Measurements from ENCODE around the gene LCAT. TPM values are rescaled to one million over a fixed set of nuclear protein-coding genes. Genes with fewer than 3 reads are reported as not detected.

Gene LCAT
- total RNA-seq, 4 donors from 2014 or later: 13.9 to 43.1 (median 22.0) TPM

- intact Hi-C loops (cut with DNase I): no loop called here
- Histone ChIP-seq H3K27ac (replicated peaks in 1 of 4) (peak within 1 kb of the TSS; percentile 86 to 93 (median 92)), H3K4me1 (peaks cover 19 to 42% (median 35%) of the 10 kb centered on the region in 4 donors), H3K27me3 (no peaks in the 10 kb centered on the region), H3K9me3 (no peaks in the 10 kb centered on the region), H3K4me3 (peak within 1 kb of the TSS; percentile 73 to 96 (median 88)), H3K36me3 (peaks cover 5 to 51% (median 33%) of the 10 kb centered on the region in 4 donors)
- WGBS: under 1% methylated on average over 32 of the region's 54 CpGs
- TF ChIP-seq CTCF (IDR thresholded peaks at IDR 0.05) (no peak), EP300 (IDR thresholded peaks at IDR 0.05) (no peak), POLR2AphosphoS5 (IDR thresholded peaks at IDR 0.05) (peak; percentile 51 to 71), POLR2A (IDR thresholded peaks at IDR 0.05; ENCODE audit: low read depth) (no peak)
- no peak for DNase-seq (ENCODE audit: extremely low spot score)
These were observed 7.6 kb downstream of the LCAT start, which contains the start of gene PSMB10 for GRCh38 chr16:67936124-67936879. TSS of gene PSMB10 (minus strand) at chr16:67936850. CDS start at chr16:67936749, 101 bp downstream.

- Histone ChIP-seq H3K27ac (replicated peaks in 1 of 4) (peak overlapping the region; percentile 86 to 93 (median 92)), H3K4me1 (peaks cover 19 to 41% (median 35%) of the 10 kb centered on the region in 4 donors), H3K27me3 (no peaks in the 10 kb centered on the region), H3K9me3 (no peaks in the 10 kb centered on the region), H3K4me3 (peak overlapping the region; percentile 73 to 96 (median 88)), H3K36me3 (peaks cover 8 to 46% (median 37%) of the 10 kb centered on the region in 4 donors)
- peak; percentile 97 for DNase-seq (ENCODE audit: extremely low spot score)
- intact Hi-C loops (cut with DNase I): no loop called here
- 2% methylated on average over 19 of the region's 55 CpGs for WGBS
- peak; percentile 27 for TF ChIP-seq POLR2A (IDR thresholded peaks at IDR 0.05; ENCODE audit: low read depth)
- TF ChIP-seq EP300 (IDR thresholded peaks at IDR 0.05): no peak
- TF ChIP-seq POLR2AphosphoS5 (IDR thresholded peaks at IDR 0.05): peak; percentile 90 to 93
- TF ChIP-seq CTCF (IDR thresholded peaks at IDR 0.05): no peak
These were observed 8.4 kb downstream of the LCAT start for GRCh38 chr16:67935402-67936123.

GRCh38 chr16:67935101-67935401 lies 8.9 kb downstream of the LCAT start:
- no peak for DNase-seq (ENCODE audit: extremely low spot score)
- H3K9me3 ChIP-seq: no peaks in the 10 kb centered on the region
- no peaks in the 10 kb centered on the region for H3K27me3 ChIP-seq
- intact Hi-C loops (cut with DNase I): no loop called here
- peaks cover 8 to 46% (median 38%) of the 10 kb centered on the region in 4 donors for H3K36me3 ChIP-seq
- H3K27ac ChIP-seq (replicated peaks in 1 of 4): peak overlapping the region; percentile 86 to 93 (median 92)
- TF ChIP-seq CTCF (IDR thresholded peaks at IDR 0.05) (no peak), POLR2AphosphoS5 (IDR thresholded peaks at IDR 0.05) (no peak), POLR2A (IDR thresholded peaks at IDR 0.05; ENCODE audit: low read depth) (no peak), EP300 (IDR thresholded peaks at IDR 0.05) (no peak)
- peaks cover 19 to 37% (median 32%) of the 10 kb centered on the region in 4 donors for H3K4me1 ChIP-seq
- H3K4me3 ChIP-seq: peak overlapping the region; percentile 73 to 96 (median 88)
- WGBS: 33% methylated on average over 13 of the region's 13 CpGs

GRCh38 chr16:67934306-67935100 lies 9.4 kb downstream of the LCAT start:
- 42% methylated on average over 13 of the region's 13 CpGs for WGBS
- H3K27me3 ChIP-seq: no peaks in the 10 kb centered on the region
- intact Hi-C loops (cut with DNase I): no loop called here
- TF ChIP-seq POLR2AphosphoS5 (IDR thresholded peaks at IDR 0.05) (no peak), POLR2A (IDR thresholded peaks at IDR 0.05; ENCODE audit: low read depth) (no peak), EP300 (IDR thresholded peaks at IDR 0.05) (no peak), CTCF (IDR thresholded peaks at IDR 0.05) (no peak)
- peaks cover 3 to 45% (median 37%) of the 10 kb centered on the region in 4 donors for H3K36me3 ChIP-seq
- DNase-seq (ENCODE audit: extremely low spot score): no peak
- H3K4me3 ChIP-seq: peak overlapping the region; percentile 73 to 96 (median 88)
- H3K4me1 ChIP-seq: peaks cover 19 to 32% (median 27%) of the 10 kb centered on the region in 4 donors
- H3K27ac ChIP-seq (replicated peaks in 1 of 4): peak overlapping the region; percentile 86 to 93 (median 92)
- H3K9me3 ChIP-seq: no peaks in the 10 kb centered on the region

Data from esophagus muscularis mucosa (tissue), 4 donors.